Mesothelial cell of epicardium (in vitro differentiated cells): ENCODE data around the gene COP1. TPM values are rescaled to one million over a fixed set of nuclear protein-coding genes. Genes with fewer than 3 reads are reported as not detected.

ENCODE experiments used
- DNase-seq, 2 experiments: peaks; one replicate each; pipeline ENCODE4 v3.0.0; 2021; ENCODE audit warnings: low spot score in 2 of 2; ENCODE audit not compliant: unreplicated experiment in 2 of 2
- H3K27ac Mint-ChIP-seq: 2 replicates; pipeline ENCODE4 v1.8.0; 2021; ENCODE audit warnings: mixed read lengths
- H3K27me3 Mint-ChIP-seq: 2 replicates; pipeline ENCODE4 v1.8.0; 2021; ENCODE audit warnings: low read depth, mixed read lengths
- H3K36me3 Mint-ChIP-seq: 2 replicates; pipeline ENCODE4 v1.8.0; 2021; ENCODE audit warnings: mixed read lengths
- H3K4me1 Mint-ChIP-seq: 2 replicates; pipeline ENCODE4 v1.8.0; 2021; ENCODE audit warnings: mixed read lengths
- H3K4me3 Mint-ChIP-seq: 2 replicates; pipeline ENCODE4 v1.8.0; 2021; ENCODE audit warnings: mild to moderate bottlenecking, moderate library complexity, mixed read lengths
- H3K9me3 Mint-ChIP-seq: 2 replicates; pipeline ENCODE4 v1.8.0; 2021; ENCODE audit warnings: mixed read lengths
- total RNA-seq: library from RNA; stranded (reverse); gene quantifications from 3 replicates; pipeline ENCODE4 v1.2.1, GENCODE V29; 2021
- TF ChIP-seq, protein P1 (sequence below): fragments of 200-600 bp; sonication (generic); IDR thresholded peaks from one replicate; pipeline ENCODE4 v1.5.0; 2021; ENCODE audit warnings: antibody characterized with exemption; ENCODE audit not compliant: unreplicated experiment

The COP1 gene
- total RNA-seq, 1 donor from 2014 or later: 47.9 TPM

DNA sequence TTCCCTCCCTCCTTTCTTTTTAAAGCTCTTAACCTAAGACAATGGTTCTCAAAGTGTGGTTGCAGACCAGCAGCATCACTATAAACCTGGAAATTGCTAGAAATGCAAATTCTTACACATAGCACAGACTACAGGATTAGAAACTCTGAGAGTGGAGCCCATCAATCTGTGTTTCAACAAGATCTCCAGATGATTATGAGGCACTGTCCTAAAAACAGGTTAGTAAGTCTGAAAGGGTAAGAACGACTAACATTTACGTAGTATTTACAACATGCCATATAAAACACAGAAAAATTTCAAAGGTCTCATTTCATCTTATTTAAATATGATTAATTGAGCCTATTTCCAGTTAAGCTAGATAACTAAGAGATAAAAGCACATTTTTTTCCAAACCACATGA is 138.8 kb downstream of the COP1 start:
- Mint-ChIP-seq H3K36me3 (peaks cover 8% of the 10 kb centered on the region), H3K4me3 (no peak overlapping the region), H3K9me3 (no peaks in the 10 kb centered on the region), H3K4me1 (peaks cover 8% of the 10 kb centered on the region), H3K27me3 (no peaks in the 10 kb centered on the region), H3K27ac (no peak overlapping the region)
- TF ChIP-seq, protein P1, sequence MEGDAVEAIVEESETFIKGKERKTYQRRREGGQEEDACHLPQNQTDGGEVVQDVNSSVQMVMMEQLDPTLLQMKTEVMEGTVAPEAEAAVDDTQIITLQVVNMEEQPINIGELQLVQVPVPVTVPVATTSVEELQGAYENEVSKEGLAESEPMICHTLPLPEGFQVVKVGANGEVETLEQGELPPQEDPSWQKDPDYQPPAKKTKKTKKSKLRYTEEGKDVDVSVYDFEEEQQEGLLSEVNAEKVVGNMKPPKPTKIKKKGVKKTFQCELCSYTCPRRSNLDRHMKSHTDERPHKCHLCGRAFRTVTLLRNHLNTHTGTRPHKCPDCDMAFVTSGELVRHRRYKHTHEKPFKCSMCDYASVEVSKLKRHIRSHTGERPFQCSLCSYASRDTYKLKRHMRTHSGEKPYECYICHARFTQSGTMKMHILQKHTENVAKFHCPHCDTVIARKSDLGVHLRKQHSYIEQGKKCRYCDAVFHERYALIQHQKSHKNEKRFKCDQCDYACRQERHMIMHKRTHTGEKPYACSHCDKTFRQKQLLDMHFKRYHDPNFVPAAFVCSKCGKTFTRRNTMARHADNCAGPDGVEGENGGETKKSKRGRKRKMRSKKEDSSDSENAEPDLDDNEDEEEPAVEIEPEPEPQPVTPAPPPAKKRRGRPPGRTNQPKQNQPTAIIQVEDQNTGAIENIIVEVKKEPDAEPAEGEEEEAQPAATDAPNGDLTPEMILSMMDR: no peak
- DNase-seq: no peak

DNA sequence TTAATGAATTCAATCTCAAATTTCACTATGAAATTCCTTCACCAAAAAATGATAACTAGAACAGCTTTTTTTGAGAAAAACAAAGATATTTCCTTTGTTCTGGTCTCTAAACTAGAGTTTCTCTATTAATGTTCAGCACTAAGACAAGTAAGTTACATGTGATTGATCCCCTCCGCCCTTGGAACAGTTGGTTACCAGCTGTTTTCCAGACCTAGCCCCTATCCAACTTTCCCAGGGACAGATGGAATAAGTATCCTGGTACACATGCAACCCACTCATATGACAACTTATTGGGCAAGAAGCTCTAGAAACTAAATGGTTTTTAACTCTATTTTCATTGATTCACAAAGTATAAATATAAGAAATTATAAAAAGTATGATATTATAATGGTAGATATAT is 140.4 kb downstream of the COP1 start:
- H3K27ac Mint-ChIP-seq: no peak overlapping the region
- peaks cover 8% of the 10 kb centered on the region for H3K4me1 Mint-ChIP-seq
- peaks cover 9% of the 10 kb centered on the region for H3K36me3 Mint-ChIP-seq
- no peak for DNase-seq
- H3K9me3 Mint-ChIP-seq: no peaks in the 10 kb centered on the region
- TF ChIP-seq, protein P1: no peak
- H3K27me3 Mint-ChIP-seq: no peaks in the 10 kb centered on the region
- H3K4me3 Mint-ChIP-seq: no peak overlapping the region

GRCh38 chr1:176058686-176059085 is 148.4 kb downstream of the COP1 start:
- TF ChIP-seq, protein P1: no peak
- Mint-ChIP-seq H3K4me1 (peaks cover 4% of the 10 kb centered on the region), H3K4me3 (no peak overlapping the region), H3K9me3 (no peaks in the 10 kb centered on the region), H3K27me3 (no peaks in the 10 kb centered on the region), H3K27ac (no peak overlapping the region), H3K36me3 (peaks cover 10% of the 10 kb centered on the region)
- DNase-seq: no peak

DNA sequence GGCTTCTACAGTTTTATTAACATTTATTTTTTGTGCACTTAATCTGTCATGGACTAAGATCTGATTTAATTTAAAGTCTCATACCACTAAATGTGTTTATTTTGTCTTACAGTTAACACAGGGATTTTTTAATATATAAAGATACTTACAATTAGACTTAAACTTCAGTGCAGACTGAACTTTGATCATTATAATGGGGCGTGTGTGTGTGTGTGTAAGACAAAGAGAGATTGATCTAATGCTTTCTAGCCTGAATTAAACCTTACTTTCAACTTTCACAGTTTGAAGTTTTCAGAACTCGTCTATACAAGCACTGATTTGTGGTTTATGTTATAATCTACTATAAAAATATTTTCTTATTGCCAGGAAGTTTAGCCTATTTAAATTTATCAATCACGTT is 150.8 kb downstream of the COP1 start:
- no peak overlapping the region for H3K4me3 Mint-ChIP-seq
- no peak for DNase-seq
- H3K27me3 Mint-ChIP-seq: no peaks in the 10 kb centered on the region
- no peaks in the 10 kb centered on the region for H3K9me3 Mint-ChIP-seq
- H3K27ac Mint-ChIP-seq: no peak overlapping the region
- TF ChIP-seq, protein P1: no peak
- peaks cover 4% of the 10 kb centered on the region for H3K4me1 Mint-ChIP-seq
- H3K36me3 Mint-ChIP-seq: peaks cover 7% of the 10 kb centered on the region

GRCh38 chr1:176055398-176055797 is 151.7 kb downstream of the COP1 start:
- TF ChIP-seq, protein P1: no peak
- Mint-ChIP-seq H3K27ac (no peak overlapping the region), H3K4me3 (no peak overlapping the region)

GRCh38 chr1:176051902-176052518 is 155.1 kb downstream of the COP1 start:
- H3K36me3 Mint-ChIP-seq: peaks cover 3% of the 10 kb centered on the region
- TF ChIP-seq, protein P1: no peak
- DNase-seq: no peak
- H3K4me1 Mint-ChIP-seq: peaks cover 4% of the 10 kb centered on the region
- H3K9me3 Mint-ChIP-seq: no peaks in the 10 kb centered on the region
- H3K27me3 Mint-ChIP-seq: no peaks in the 10 kb centered on the region
- no peak overlapping the region for H3K4me3 Mint-ChIP-seq
- H3K27ac Mint-ChIP-seq: no peak overlapping the region

More at GRCh38 chr1:176055398-176055797, 151.7 kb downstream of the COP1 start:
- no peaks in the 10 kb centered on the region for H3K9me3 Mint-ChIP-seq
- peaks cover 4% of the 10 kb centered on the region for H3K4me1 Mint-ChIP-seq
- H3K36me3 Mint-ChIP-seq: peaks cover 7% of the 10 kb centered on the region
- no peaks in the 10 kb centered on the region for H3K27me3 Mint-ChIP-seq
- no peak for DNase-seq
